ENCODE results near the gene MPHOSPH9.

- TF ChIP-seq CTCF (optimal IDR thresholded peaks at IDR 0.05 in 1 of 3, IDR thresholded peaks at IDR 0.05 in 1 of 3, conservative IDR thresholded peaks at IDR 0.05 in 1 of 3; ENCODE audit: extremely low read depth in 1 of 3, insufficient read depth in 2 of 3, low read length in 3 of 3) (no peak), EZH2 (IDR thresholded peaks at IDR 0.05; ENCODE audit: low read length) (no peak)
Observed at GRCh38 chr12:123223241-123223668, 9.7 kb downstream of the MPHOSPH9 start.
